ENCODE data around the gene ANKLE2. TPM values are rescaled to one million over a fixed set of nuclear protein-coding genes. Genes with fewer than 3 reads are reported as not detected.
"Not testable (repeated sequence)": the region's sequence is repeated elsewhere in the genome, so short reads cannot be mapped to it uniquely, and the experiment has no call there.

The ANKLE2 gene
- total RNA-seq, 1 donor from 2014 or later, result 54.2 TPM

- Histone ChIP-seq H3K4me3 (no peak overlapping the region), H3K36me3 (peaks cover 68 to 92% of the 10 kb centered on the region in 2 donors), H3K27me3 (no peaks in the 10 kb centered on the region), H3K4me1 (no peaks in the 10 kb centered on the region), H3K9me3 (no peaks in the 10 kb centered on the region), H3K27ac (no peak overlapping the region)
- TF ChIP-seq, protein P1, sequence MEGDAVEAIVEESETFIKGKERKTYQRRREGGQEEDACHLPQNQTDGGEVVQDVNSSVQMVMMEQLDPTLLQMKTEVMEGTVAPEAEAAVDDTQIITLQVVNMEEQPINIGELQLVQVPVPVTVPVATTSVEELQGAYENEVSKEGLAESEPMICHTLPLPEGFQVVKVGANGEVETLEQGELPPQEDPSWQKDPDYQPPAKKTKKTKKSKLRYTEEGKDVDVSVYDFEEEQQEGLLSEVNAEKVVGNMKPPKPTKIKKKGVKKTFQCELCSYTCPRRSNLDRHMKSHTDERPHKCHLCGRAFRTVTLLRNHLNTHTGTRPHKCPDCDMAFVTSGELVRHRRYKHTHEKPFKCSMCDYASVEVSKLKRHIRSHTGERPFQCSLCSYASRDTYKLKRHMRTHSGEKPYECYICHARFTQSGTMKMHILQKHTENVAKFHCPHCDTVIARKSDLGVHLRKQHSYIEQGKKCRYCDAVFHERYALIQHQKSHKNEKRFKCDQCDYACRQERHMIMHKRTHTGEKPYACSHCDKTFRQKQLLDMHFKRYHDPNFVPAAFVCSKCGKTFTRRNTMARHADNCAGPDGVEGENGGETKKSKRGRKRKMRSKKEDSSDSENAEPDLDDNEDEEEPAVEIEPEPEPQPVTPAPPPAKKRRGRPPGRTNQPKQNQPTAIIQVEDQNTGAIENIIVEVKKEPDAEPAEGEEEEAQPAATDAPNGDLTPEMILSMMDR (IDR thresholded peaks at IDR 0.05), result no peak
- DNase-seq (ENCODE audit: low spot score in 2 of 2), result no peak
- intact Hi-C loops (cut with DNase I), result no loop called here
These were observed 34.2 kb upstream of the ANKLE2 start for GRCh38 chr12:132795847-132796246.

DNA sequence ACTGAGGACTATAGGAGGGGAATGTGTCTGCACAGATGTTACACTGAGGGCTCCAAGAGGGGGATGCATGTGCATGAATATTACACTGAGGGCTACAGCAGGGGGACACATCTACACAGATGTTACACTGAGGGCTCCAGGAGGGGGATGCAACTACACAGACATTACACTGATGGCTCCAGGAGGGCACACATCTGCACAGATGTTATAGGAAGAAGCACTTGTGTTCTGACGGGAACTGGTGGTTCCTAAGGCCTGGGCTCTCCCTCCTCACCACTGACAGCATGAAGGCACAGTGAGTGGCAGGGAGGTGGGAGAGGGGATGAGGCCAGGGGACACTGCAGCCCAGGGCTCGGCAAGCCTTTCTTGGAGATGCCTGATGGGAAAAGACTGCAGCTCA is 30.3 kb upstream of the ANKLE2 start:
- peaks cover 61 to 89% of the 10 kb centered on the region in 2 donors for H3K36me3 ChIP-seq
- H3K9me3 ChIP-seq; H3K27me3 ChIP-seq; H3K4me1 ChIP-seq; H3K4me3 ChIP-seq; DNase-seq (ENCODE audit: low spot score in 2 of 2); H3K27ac ChIP-seq; intact Hi-C loops (cut with DNase I): not testable (repeated sequence)

DNA sequence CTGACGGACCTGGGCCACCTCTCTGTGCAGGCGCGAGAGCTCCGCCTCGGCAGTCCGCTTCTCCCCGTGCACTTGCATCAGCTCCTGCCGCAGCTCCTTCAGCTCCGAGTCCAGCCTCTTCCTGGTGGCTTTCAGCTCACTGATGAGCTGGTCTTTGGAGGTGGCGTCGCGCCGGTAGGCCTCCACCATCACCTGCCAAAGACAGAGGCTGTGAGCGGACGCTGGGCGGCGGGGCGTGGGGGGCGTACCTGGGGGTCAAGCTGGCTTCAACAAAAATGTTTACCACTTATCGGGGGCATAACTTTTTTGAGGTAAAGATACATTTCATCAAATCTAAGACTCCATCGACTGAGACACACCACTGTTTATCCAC is 27.5 kb upstream of the ANKLE2 start:
- TF ChIP-seq, protein P1 (IDR thresholded peaks at IDR 0.05), result no peak
- Histone ChIP-seq H3K4me1 (no peaks in the 10 kb centered on the region), H3K27me3 (no peaks in the 10 kb centered on the region), H3K9me3 (no peaks in the 10 kb centered on the region), H3K4me3 (no peak overlapping the region), H3K27ac (no peak overlapping the region), H3K36me3 (peaks cover 62 to 89% of the 10 kb centered on the region in 2 donors)
- DNase-seq (ENCODE audit: low spot score in 2 of 2), result no peak
- intact Hi-C loops (cut with DNase I), result no loop called here

- Histone ChIP-seq H3K9me3 (no peaks in the 10 kb centered on the region), H3K27ac (no peak overlapping the region), H3K4me1 (no peaks in the 10 kb centered on the region), H3K4me3 (no peak overlapping the region), H3K36me3 (peaks cover 62 to 89% of the 10 kb centered on the region in 2 donors), H3K27me3 (no peaks in the 10 kb centered on the region)
- DNase-seq (ENCODE audit: low spot score in 2 of 2), result no peak
- TF ChIP-seq, protein P1 (IDR thresholded peaks at IDR 0.05), result no peak
- intact Hi-C loops (cut with DNase I), result no loop called here
These were observed 26.9 kb upstream of the ANKLE2 start for GRCh38 chr12:132788375-132789098.

DNA sequence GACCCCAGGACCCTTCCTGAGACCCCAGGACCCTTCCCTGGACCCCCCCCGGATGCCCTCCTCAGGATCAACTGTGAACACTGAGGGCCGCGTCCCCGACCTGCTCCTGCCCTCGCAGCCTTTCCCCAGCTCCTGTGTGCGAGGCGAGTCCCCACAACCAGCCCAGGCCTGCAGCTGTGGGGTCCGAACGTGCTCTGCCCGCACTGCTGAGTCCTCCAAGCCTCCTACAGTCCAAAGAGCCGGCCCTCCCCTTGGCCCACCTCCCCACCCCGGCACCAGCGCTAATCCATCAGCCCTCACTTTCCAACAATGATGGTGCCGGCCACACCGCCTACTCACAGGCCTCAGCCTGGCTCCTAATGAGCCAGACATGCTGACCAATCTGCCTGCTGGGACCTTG is 26.2 kb upstream of the ANKLE2 start:
- Histone ChIP-seq H3K4me1 (no peaks in the 10 kb centered on the region), H3K9me3 (no peaks in the 10 kb centered on the region), H3K27ac (no peak overlapping the region), H3K4me3 (no peak overlapping the region), H3K36me3 (peaks cover 68 to 95% of the 10 kb centered on the region in 2 donors), H3K27me3 (no peaks in the 10 kb centered on the region)
- intact Hi-C loops (cut with DNase I), result no loop called here
- no peak for DNase-seq (ENCODE audit: low spot score in 2 of 2)
- TF ChIP-seq, protein P1 (IDR thresholded peaks at IDR 0.05), result no peak

DNA sequence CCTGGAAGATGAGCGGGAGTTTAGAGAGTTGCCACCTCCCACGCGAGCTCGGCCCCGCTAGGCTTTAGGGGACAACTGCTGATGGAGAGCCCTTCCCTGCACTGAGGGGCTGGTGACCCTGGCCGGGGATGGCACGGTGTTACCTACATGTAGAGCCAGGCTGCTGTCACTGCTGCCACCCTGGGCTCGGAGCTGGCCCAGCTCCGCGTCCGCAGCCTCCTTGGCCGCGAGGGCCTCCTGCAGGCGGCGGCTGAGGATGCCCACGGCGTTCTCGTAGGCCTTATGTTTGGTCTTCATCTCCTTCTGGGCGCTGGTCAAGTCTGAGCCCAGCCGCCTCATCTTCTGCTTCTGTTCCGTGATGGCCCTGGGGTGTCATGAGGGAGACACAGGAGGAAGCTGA is 24.6 kb upstream of the ANKLE2 start:
- DNase-seq (ENCODE audit: low spot score in 2 of 2), result no peak
- Histone ChIP-seq H3K27ac (no peak overlapping the region), H3K9me3 (no peaks in the 10 kb centered on the region), H3K4me3 (no peak overlapping the region), H3K4me1 (no peaks in the 10 kb centered on the region), H3K36me3 (peaks cover 83 to 96% of the 10 kb centered on the region in 2 donors), H3K27me3 (no peaks in the 10 kb centered on the region)
- intact Hi-C loops (cut with DNase I), result no loop called here
- TF ChIP-seq, protein P1 (IDR thresholded peaks at IDR 0.05), result no peak

All from ascending aorta (tissue), 2 donors.